Left colon (tissue), 2 donors: ENCODE data around the gene ATP2A2. TPM values are rescaled to one million over a fixed set of nuclear protein-coding genes. Genes with fewer than 3 reads are reported as not detected.
"Not testable (repeated sequence)": the region's sequence is repeated elsewhere in the genome, so short reads cannot be mapped to it uniquely, and the experiment has no call there.

Experiments used
- ATAC-seq: fragments of 200-7000 bp; cut with Tn5 transposase; one replicate; pipeline ENCODE4 v1.9.1; 2020; ENCODE audit warnings: mild to moderate bottlenecking, moderate library complexity
- DNase-seq, 2 donors: peaks; one replicate each; pipeline ENCODE4 v3.0.0-alpha.2; 2020
- intact Hi-C, 2 donors: fragments of 100-400 bp; cut with DNase I in 1 of 2; cut with micrococcal nuclease in 1 of 2; formaldehyde crosslinking; loops; one replicate each; pipeline versions ENCODE4 v1.11.2 to v1.14.0; 2022; cut with DNase I, micrococcal nuclease
- total RNA-seq, 2 donors: library from RNA; stranded (reverse); fragmentation: NEBNext Ultra II Directional; extraction: Animal tissue kit (Norgen Biotek cat#: 25700); gene quantifications; one replicate each; pipeline ENCODE4 v1.2.1, GENCODE V29; 2021
- donor health status: DM: no; HTN: no; CAD: no.
- donor health status: DM: yes; HTN: yes; CAD: no.

ATP2A2 gene
- total RNA-seq, 2 donors from 2014 or later, result 248 to 279 TPM

DNA sequence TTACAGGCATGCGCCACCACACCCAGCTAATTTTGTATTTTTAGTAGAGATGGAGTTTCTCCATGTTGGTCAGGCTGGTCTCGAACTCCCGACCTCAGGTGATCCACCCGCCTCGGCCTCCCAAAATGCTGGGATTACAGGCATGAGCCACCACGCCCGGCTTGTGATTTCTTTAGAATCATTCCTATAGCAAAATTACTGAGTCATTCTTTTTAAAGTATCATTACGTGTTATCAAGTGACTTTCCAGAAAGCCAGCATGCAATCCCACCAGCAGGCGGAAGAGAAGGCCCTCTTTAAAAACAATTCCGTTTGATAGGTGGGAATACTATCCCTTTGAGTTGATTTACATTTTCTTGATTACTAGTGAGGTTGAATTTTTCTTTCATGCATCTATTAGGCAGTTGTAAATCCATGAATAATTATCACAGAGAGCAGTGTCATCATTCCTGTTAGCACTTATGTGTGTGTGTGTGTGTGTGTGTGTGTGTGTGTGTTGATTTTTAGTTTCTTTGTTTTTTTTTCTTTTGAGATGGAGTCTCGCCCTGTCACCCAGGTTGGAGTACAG, 25.1 kb upstream of the ATP2A2 start:
- DNase-seq, intact Hi-C loops, ATAC-seq: not testable (repeated sequence)

DNA sequence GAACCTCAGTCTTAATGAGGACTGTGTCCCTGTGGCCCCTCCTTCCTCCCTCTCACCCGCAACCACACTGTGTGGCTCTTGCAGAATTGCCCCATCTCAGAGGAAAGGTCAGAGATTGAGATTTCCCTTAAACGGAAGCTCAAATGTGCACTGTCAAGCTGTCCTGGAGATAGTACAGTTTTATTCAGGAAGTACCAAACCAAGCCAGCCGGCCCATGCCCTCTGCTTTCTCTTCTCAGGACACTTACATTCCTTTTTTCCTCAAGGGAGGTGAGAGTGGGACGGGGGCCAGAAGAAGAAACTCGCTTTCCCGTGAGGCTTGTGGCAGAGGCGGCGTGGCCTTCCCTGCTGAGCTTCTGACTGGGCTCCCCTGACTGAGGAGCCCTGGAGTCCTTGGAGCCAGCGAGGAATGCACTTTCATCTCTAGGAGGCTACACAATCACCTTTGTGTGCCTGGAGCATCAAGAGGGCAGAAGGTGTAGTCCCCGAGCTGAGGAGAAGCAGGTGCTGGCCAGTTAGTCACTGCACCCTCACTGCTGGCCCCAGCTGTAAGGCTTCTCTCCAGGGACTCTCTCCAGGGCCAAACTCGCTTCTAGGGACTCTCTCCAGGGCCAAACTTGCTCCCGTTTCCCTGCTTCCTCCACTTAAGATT, 24.1 kb upstream of the ATP2A2 start:
- intact Hi-C loops, result no loop called here
- peak; percentile 47 for ATAC-seq
- no peak for DNase-seq

DNA sequence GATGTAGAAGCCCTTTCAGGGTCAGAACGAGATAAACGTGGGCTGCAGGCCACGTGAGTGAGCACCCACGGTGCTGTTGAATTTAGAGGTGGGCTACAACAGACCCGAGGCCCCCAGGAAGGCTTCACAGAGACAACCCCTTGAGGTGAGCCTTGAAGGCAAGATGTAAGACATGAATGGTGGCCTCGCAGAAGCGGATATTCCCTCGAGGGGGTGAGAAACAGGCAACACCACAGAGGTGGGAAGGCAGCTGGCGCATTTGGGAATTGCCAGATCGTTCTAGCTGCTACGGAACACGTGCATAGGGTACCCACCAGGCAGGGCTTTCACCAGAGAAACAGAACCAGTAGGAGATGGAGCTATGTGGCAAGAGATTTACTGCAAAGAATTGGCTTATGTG, 22.6 kb upstream of the ATP2A2 start:
- DNase-seq (no peak), ATAC-seq (no peak)
- intact Hi-C loops, result no loop called here

DNA sequence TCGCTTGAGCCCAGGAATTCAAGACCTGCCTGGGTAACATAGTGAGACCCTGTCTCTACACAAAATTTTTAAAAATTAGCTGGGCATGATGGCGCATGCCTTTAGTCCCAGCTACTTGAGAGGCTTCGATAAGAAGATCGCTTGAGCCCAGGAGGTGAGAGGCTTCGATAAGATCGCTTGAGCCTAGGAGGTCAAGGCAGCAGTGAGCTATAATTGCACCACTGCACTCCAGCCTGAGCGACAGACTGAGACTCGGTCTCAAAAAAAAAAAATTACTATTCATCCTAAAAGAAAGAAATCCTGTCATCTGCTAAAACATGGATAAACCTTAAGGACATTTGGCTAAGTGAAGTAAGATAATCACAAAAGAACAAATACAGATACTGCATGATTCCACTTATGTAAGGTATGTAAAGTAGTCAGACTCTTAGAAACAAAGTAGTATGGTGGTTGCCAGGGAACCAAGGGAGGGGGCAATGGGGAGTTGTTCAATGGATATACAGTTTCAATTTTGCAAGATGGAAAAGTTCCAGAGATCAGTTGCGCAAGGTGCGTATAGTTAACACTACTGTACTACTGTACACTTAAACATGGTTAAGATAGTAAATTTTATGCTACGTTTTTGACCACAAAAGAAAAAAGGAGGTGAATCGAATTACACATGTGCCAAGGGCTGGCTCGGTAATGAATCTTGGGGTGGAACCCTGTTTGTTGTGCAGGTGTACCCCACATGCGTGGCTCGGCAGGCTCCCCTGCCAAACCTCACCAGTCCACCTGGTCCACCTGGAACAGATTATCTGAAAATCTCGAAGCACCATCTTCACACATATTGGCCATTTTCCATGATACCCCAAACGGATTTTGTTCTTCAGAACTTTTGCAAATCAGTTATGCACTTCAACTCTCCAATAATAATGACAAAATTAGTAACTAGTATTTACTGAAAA, 18.3 kb upstream of the ATP2A2 start:
- DNase-seq (no peak), ATAC-seq (no peak)
- intact Hi-C loops, result no loop called here

GRCh38 chr12:110266381-110266960, 14.6 kb upstream of the ATP2A2 start:
- DNase-seq (no peak), ATAC-seq (no peak)
- intact Hi-C loops, result no loop called here

DNA sequence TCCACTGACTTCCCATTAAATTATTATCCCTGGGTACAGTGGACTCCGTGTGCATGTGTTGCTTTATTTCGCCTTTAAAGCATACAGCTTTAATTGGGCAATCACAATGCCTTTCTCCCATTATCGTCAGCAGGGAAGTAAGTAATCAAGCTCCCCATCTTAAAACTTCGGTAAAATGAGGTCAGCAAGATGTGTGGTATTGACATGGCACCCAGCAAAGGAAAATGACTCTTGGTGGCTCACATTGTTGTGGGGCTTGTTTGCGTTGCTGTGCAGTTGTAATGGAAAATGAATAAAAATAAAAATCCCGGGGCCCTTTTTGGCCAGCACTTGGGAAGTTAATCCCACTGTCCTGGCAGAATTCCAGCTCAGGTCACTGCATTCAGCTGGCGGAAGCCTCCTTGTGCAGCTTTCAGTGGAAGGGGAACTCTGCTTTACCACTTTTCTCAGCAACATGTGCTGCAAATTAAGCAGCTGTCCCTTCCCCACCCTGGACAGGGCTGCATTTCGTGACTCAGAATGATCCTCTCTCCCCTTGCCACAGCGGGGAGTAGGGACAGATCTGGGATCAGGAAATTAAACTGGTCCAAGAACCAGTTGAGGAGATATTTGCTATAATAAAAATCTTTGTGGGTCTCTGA, 13.9 kb upstream of the ATP2A2 start:
- intact Hi-C loops, result no loop called here
- DNase-seq (no peak), ATAC-seq (no peak)

GRCh38 chr12:110269622-110270124, 11.4 kb upstream of the ATP2A2 start:
- no peak for ATAC-seq
- intact Hi-C loops, result no loop called here
- no peak for DNase-seq

DNA sequence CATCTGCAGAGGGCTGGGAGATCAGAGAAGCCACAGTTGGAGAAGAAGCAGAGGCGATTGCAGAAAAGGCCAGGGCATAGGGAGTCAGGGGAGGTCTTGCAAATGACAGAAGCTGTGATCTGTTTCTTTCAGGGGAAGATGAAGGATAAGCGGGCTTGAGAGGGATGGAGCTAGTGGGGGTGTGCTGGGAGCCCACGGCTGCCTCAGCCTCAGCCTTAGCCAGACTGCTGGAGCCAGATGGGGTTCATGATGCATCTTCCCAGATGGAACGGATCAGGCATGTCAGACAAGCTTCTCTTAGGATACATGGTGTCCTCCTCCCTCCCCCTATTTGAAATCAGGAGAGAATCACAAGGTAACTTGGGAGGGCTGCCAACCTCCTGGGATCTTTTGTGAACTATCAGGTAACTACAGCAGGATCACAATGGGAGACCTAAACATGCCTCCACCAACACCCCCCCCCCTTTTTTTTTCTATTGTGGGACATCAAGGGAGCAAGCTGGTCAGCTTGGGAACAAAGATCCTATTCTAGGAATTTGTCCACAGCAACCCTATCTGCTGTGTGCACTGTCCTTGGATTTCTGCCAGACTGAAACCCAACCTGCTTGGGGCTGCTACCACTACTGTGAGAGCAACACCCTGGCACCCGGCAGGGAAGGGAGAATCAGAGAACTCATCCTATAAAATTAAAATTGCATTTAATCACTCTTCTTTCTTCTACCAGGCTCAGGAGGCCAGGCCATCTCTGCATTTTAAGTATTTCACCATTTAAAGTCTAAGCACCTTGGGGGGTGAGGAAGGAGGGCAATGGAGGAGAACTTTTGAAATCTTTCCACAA, 10.7 kb upstream of the ATP2A2 start:
- ATAC-seq, result peak; percentile 63
- DNase-seq, result no peak
- intact Hi-C loops, result no loop called here

- no peak for ATAC-seq
- no peak for DNase-seq
- intact Hi-C loops, result no loop called here
Measured at GRCh38 chr12:110271015-110271414, 10.0 kb upstream of the ATP2A2 start.

- no peak for ATAC-seq
- intact Hi-C loops, result no loop called here
Measured at GRCh38 chr12:110277530-110278254, 3.4 kb upstream of the ATP2A2 start.

GRCh38 chr12:110278255-110278536, 2.9 kb upstream of the ATP2A2 start:
- intact Hi-C loops, result no loop called here
- no peak for ATAC-seq
- no peak for DNase-seq

More at GRCh38 chr12:110277530-110278254, 3.4 kb upstream of the ATP2A2 start:
- no peak for DNase-seq

DNA sequence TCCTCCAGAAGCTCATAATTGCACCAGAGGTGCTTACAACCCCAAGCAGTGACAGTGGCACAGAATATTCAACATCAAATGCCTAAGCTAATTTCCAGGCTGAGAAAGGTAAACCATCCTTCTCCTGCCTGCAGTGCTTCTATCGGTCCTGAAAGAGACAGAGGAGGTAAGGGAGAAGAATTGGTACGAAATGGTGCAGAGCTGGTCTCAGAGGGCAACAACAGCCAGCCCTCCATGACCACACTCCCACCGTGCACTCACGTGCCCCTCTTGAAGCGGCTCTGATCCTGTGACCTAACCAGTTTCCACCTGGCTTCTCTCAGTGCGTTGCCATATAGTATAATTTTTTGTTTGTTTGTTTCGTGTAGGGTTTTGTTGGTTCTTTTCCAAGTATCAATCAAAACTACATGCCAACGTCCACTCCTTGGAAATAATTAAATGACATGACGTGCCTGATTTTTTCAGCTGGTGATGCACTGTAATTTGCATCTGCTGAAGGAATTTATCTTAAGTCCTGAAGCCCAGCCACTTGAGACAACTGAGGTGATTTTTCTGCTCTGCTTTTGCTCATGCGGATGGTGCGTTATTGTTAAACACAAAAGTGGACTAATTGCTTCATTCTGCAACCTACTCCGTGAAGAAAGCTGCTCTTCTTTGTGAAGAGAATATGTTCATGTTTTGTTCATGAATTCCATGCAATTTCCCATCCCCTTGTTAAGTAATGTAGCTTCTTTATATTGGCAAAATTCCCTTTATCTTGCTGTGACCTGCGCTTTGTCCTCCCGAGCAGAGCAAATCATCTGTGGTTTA, 1.3 kb upstream of the ATP2A2 start:
- DNase-seq (no peak), ATAC-seq (no peak)
- intact Hi-C loops, result no loop called here

- intact Hi-C loops, result no loop called here
- DNase-seq, result peak; percentile 50 to 69
- peak; percentile 19 for ATAC-seq
Measured at GRCh38 chr12:110280392-110280778, 662 bp upstream of the ATP2A2 start.

GRCh38 chr12:110281549-110282299, 677 bp downstream of the ATP2A2 start:
- ATAC-seq, result peak; percentile 58
- intact Hi-C loops, result no loop called here
- peak; percentile 41 to 63 for DNase-seq

DNA sequence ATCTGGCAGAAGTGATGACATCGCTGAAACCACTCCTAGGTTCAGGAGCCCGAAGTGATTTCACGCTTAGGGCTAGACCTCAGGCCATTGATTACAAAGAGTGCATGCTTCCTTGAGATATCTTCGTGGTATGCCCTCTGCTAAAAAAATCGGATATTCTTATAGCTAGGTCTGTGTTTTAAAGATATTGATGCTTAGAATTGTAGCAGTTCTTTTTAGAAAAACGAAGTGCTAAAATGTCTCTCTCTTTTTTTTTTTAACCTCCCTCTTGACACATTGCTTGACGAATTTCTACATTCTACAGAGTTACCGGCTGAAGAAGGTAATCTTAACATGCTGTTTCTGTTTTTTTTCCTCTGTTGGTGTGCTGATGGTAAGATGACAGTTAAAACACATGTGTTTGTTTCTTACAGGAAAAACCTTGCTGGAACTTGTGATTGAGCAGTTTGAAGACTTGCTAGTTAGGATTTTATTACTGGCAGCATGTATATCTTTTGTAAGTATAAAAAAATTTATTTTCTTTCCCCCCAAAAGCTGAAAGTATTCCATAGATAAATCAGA, 1.3 kb downstream of the ATP2A2 start:
- peak; percentile 32 for ATAC-seq
- intact Hi-C loops, result no loop called here
- DNase-seq, result no peak
